Sigmoid colon (tissue), 7 donors: ENCODE data around the gene TRAF3. TPM values are rescaled to one million over a fixed set of nuclear protein-coding genes. Genes with fewer than 3 reads are reported as not detected.

ENCODE experiments used
- DNase-seq: peaks from one replicate; pipeline ENCODE4 v3.0.0-alpha.2; 2019
- H3K27ac ChIP-seq, 4 donors: fragments of 200-600 bp; sonication (generic); one replicate each; pipeline ENCODE4 v1.5.1; 2016 to 2019; ENCODE audit warnings: mild to moderate bottlenecking in 1 of 4
- H3K27me3 ChIP-seq, 3 donors: fragments of 200-600 bp; sonication (generic); one replicate each; pipeline ENCODE4 v1.5.1; 2019; ENCODE audit warnings: mild to moderate bottlenecking in 1 of 3
- H3K36me3 ChIP-seq, 4 donors: fragments of 200-600 bp; sonication (generic); one replicate each; pipeline ENCODE4 v1.5.1; 2016 to 2019
- H3K4me1 ChIP-seq, 4 donors: fragments of 200-600 bp; sonication (generic); one replicate each; pipeline ENCODE4 v1.5.1; 2017 to 2019
- H3K4me3 ChIP-seq, 4 donors: fragments of 200-600 bp; sonication (generic); one replicate each; pipeline ENCODE4 v1.5.1; 2017 to 2019; ENCODE audit warnings: mild to moderate bottlenecking in 2 of 4, moderate library complexity in 1 of 4
- H3K9me3 ChIP-seq, 4 donors: fragments of 200-600 bp in 3 of 4; sonication (generic) in 3 of 4; one replicate each; pipeline versions ENCODE4 v1.5.1 to v1.6.1; 2013 to 2019
- CTCF ChIP-seq, 4 experiments: fragments of 450-650 bp in 3 of 4; fragments of 200-600 bp in 1 of 4; IDR thresholded peaks; one replicate each; pipeline ENCODE4 v1.5.1; 2016 to 2019; ENCODE audit warnings: antibody characterized with exemption in 4 of 4, mild to moderate bottlenecking in 3 of 4, moderate library complexity in 2 of 4
- EP300 ChIP-seq, 4 donors: sonication (generic); formaldehyde crosslinking; IDR thresholded peaks; one replicate each; pipeline ENCODE4 v1.6.1; 2017; ENCODE audit warnings: antibody characterized with exemption in 4 of 4
- POLR2A ChIP-seq, 2 donors: fragments of 450-650 bp; IDR thresholded peaks; one replicate each; pipeline ENCODE4 v1.6.1; 2016; ENCODE audit warnings: antibody characterized with exemption in 2 of 2, mild to moderate bottlenecking in 2 of 2, moderate library complexity in 2 of 2
- POLR2AphosphoS5 ChIP-seq, 4 donors: sonication (generic); formaldehyde crosslinking; IDR thresholded peaks; one replicate each; pipeline ENCODE4 v1.6.1; 2017; ENCODE audit warnings: antibody characterized with exemption in 4 of 4
- WGBS, 2 donors: extraction: QIAGEN DNeasy Blood & Tissue Kit; methylation state at CpG; one replicate each; pipeline ENCODE4 v1.1.7; 2013; 5-methylcytosine and 5-hydroxymethylcytosine counted together
- intact Hi-C: fragments of 100-400 bp; cut with DNase I; formaldehyde crosslinking; loops from one replicate; pipeline ENCODE4 v1.15.1; 2023
- polyA plus RNA-seq, 3 donors: library from polyadenylated mRNA; stranded (reverse); fragments of 200-250 nt; gene quantifications; one replicate each; pipeline ENCODE4 v1.2.3, GENCODE V29; 2013
- total RNA-seq, 4 donors: library from RNA; depleted of rRNA; stranded (reverse); fragments of >200 nt; gene quantifications; one replicate each; pipeline ENCODE4 v1.1.0, GENCODE V29; 2016
- donor health status: healthy with polysubstance abuse.
- donor health status: Bipolar disorder and iron deficiency.
- donor health status: healthy.

The TRAF3 gene
- total and polyA plus RNA-seq, 7 donors, result 9.5 to 18.6 (median 12.3) TPM

DNA sequence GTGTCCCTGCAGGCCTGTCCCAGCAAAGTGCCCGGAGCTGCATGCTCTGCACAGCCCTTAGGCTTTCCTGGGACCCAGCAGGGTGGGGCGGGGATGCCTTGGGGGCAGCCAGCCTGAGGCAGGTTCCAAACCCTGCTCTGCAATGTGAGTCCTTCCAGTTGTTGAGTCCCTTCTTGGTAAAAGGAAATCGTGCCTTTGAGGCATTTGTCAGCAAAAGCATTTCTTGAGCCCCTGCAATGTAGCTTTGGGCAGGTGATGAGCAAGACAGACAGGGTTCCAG is 38.1 kb upstream of the TRAF3 start:
- no peaks in the 10 kb centered on the region for H3K27me3 ChIP-seq
- H3K9me3 ChIP-seq, result peaks cover 0 to 8% (median 2%) of the 10 kb centered on the region in 4 donors
- no peak overlapping the region for H3K4me3 ChIP-seq
- no peaks in the 10 kb centered on the region for H3K4me1 ChIP-seq
- H3K27ac ChIP-seq, result no peak overlapping the region
- intact Hi-C loops, result no loop called here
- WGBS, 2 donors, result 88 to 91% methylated on average over 3 of the region's 3 CpGs
- no peak for DNase-seq
- TF ChIP-seq POLR2AphosphoS5 (IDR thresholded peaks at IDR 0.05) (no peak), CTCF (IDR thresholded peaks at IDR 0.05) (no peak), POLR2A (IDR thresholded peaks at IDR 0.05) (no peak), EP300 (IDR thresholded peaks at IDR 0.05) (no peak)
- H3K36me3 ChIP-seq, result peaks cover 0 to 14% (median 0%) of the 10 kb centered on the region in 4 donors

- no peak for DNase-seq
- no peak for TF ChIP-seq POLR2A (IDR thresholded peaks at IDR 0.05)
- no peak for TF ChIP-seq EP300 (IDR thresholded peaks at IDR 0.05)
- TF ChIP-seq CTCF (IDR thresholded peaks at IDR 0.05), result no peak
- no peak for TF ChIP-seq POLR2AphosphoS5 (IDR thresholded peaks at IDR 0.05)
These were observed 30.4 kb upstream of the TRAF3 start for GRCh38 chr14:102746634-102747438.

GRCh38 chr14:102748806-102749205 is 28.4 kb upstream of the TRAF3 start:
- Histone ChIP-seq H3K27me3 (no peaks in the 10 kb centered on the region), H3K9me3 (no peaks in the 10 kb centered on the region), H3K4me3 (no peak overlapping the region), H3K4me1 (no peaks in the 10 kb centered on the region), H3K27ac (no peak overlapping the region), H3K36me3 (no peaks in the 10 kb centered on the region)
- DNase-seq, result no peak
- WGBS, 2 donors, result 95% methylated on average over 8 of the region's 8 CpGs
- TF ChIP-seq POLR2A (IDR thresholded peaks at IDR 0.05), result no peak
- intact Hi-C loops, result no loop called here

More at GRCh38 chr14:102746634-102747438, 30.4 kb upstream of the TRAF3 start:
- H3K27me3 ChIP-seq, result no peaks in the 10 kb centered on the region
- H3K4me3 ChIP-seq, result no peak overlapping the region
- no peaks in the 10 kb centered on the region for H3K36me3 ChIP-seq
- intact Hi-C loops, result no loop called here
- 94% methylated on average over 28 of the region's 28 CpGs for WGBS, 2 donors
- H3K9me3 ChIP-seq, result peaks cover 0 to 3% (median 0%) of the 10 kb centered on the region in 4 donors
- H3K27ac ChIP-seq, result no peak overlapping the region
- no peaks in the 10 kb centered on the region for H3K4me1 ChIP-seq

DNA sequence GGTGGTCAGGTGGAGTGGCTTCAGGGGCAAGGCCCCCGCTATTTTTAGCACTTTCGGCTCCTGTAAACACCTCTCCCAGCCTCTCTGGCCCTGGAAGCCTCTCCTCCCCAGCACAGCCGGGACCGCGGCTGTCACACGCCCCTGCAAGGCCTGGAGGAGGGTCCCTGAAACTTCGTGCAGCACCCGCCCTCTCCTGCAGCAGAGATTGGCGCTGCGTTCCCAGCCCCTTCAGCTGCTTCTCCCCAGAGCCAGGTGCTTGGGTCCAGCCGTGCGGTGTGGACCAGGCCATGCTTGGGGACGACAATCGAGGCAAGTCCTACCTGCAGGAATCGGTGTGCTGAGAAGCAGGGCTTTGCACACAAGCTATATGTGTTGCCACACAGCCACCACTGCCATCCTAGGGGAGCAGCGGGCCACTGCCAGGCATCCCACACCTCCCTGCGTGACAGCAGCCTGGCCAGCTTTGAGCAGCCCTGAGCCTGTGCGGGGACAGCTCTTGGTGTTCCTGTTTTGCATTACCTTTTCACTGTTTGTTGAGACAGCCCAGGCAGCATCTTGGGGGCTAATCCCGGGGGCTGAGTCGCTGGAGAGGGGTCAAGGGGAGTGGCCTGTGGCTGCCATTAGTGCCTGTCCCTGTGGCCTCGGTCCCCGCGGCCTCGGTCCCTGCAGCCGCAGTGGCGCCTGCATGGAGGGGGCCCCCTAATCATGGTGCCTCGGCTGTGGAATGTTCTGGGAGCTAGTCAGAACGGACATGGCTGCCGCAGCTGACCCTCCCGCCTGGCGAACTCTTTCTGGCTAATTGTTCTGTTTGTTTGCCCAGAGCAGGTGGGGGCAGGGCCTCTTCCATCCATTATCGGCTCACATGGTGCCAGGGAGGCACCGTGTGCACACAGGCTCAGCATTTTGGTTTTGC is 27.6 kb upstream of the TRAF3 start:
- no peak for DNase-seq
- Histone ChIP-seq H3K9me3 (no peaks in the 10 kb centered on the region), H3K36me3 (no peaks in the 10 kb centered on the region), H3K27ac (no peak overlapping the region), H3K4me3 (no peak overlapping the region), H3K27me3 (no peaks in the 10 kb centered on the region), H3K4me1 (no peaks in the 10 kb centered on the region)
- 90 to 93% methylated on average over 33 of the region's 33 CpGs for WGBS, 2 donors
- TF ChIP-seq EP300 (IDR thresholded peaks at IDR 0.05) (no peak), POLR2A (IDR thresholded peaks at IDR 0.05) (no peak), POLR2AphosphoS5 (IDR thresholded peaks at IDR 0.05) (no peak), CTCF (IDR thresholded peaks at IDR 0.05) (no peak)
- intact Hi-C loops, result no loop called here

DNA sequence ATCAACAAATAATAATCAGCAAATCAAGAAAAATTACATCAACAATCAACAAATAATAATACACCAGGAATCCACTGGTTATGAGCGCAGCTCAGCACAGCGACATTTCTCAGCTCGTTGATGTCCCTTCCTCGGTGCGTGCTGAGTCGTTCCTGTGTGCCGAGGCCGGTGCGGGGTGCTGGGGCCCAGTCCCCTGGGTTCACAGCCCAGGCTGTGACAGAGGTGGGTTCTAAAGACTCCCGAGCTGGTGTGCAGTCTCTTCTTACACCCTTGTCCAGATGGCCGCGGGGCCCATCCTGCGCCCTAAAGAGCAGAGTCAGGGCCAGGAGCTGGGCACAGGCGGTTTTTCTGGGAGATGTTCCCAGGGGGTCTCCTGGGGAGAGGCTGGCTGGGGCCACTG is 26.9 kb upstream of the TRAF3 start:
- intact Hi-C loops, result no loop called here
- H3K36me3 ChIP-seq, result no peaks in the 10 kb centered on the region
- no peaks in the 10 kb centered on the region for H3K27me3 ChIP-seq
- H3K4me3 ChIP-seq, result no peak overlapping the region
- no peak overlapping the region for H3K27ac ChIP-seq
- WGBS, 2 donors, result 97 to 98% methylated on average over 14 of the region's 14 CpGs
- no peaks in the 10 kb centered on the region for H3K4me1 ChIP-seq
- no peak for TF ChIP-seq POLR2A (IDR thresholded peaks at IDR 0.05)
- no peak for DNase-seq
- no peaks in the 10 kb centered on the region for H3K9me3 ChIP-seq
